ENCODE measurements around the gene PLEKHA7.
A peak's percentile ranks its signal among the peaks of the same experiment; 100 is the strongest.
"Not testable (repeated sequence)": the region's sequence is repeated elsewhere in the genome, so short reads cannot be mapped to it uniquely, and the experiment has no call there.

PLEKHA7 gene

DNA sequence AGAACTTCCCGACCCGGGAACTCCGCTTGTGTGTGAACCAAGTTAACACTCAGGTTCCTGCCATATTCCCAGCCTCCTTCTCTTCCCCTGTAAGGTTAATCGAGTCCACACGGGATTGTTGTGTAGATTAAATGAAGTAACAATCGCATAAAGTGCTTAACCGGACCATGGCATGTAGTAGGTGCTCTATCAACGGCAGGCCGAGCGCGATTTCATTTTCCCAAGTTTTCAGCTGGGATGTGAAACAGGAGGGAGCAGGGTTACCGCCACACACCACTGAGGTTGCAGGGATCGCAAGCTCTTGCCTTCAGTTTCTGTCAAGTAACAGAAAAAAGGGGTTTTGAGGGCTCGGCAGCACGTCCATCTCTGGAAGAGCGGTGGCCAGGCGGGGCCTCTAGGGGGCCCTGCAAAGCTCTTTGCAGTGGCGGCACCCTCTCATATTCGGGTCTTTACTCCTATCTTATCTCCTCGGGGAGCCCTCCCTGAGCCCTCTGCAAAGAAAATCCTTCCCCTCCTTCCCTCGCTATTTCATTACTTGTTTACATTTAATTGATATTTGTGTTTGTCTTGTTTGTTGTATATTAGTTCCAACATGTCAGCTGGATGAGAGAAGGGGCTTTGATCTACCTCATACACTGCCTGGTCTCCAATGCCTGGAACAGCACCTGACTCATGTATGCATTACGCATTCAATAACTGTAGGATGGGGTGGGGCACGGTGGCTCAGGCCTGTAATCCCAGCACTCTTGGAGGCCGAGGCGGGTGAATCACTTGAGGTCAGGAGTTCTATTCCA, 816 bp upstream of the PLEKHA7 start:
- peaks cover 8% of the 10 kb centered on the region for H3K4me1 Mint-ChIP-seq (ENCODE audit: low read depth)
- H3K27ac Mint-ChIP-seq, result peak overlapping the region; percentile 20
- H3K27me3 Mint-ChIP-seq (ENCODE audit: low read depth), result peaks cover 39% of the 10 kb centered on the region
- H3K36me3 Mint-ChIP-seq (ENCODE audit: low read depth), result peaks cover 3% of the 10 kb centered on the region
- H3K4me3 Mint-ChIP-seq, result peak overlapping the region; percentile 86
- peak; percentile 16 for DNase-seq (ENCODE audit: low spot score)
- H3K9me3 Mint-ChIP-seq, result no peaks in the 10 kb centered on the region

DNA sequence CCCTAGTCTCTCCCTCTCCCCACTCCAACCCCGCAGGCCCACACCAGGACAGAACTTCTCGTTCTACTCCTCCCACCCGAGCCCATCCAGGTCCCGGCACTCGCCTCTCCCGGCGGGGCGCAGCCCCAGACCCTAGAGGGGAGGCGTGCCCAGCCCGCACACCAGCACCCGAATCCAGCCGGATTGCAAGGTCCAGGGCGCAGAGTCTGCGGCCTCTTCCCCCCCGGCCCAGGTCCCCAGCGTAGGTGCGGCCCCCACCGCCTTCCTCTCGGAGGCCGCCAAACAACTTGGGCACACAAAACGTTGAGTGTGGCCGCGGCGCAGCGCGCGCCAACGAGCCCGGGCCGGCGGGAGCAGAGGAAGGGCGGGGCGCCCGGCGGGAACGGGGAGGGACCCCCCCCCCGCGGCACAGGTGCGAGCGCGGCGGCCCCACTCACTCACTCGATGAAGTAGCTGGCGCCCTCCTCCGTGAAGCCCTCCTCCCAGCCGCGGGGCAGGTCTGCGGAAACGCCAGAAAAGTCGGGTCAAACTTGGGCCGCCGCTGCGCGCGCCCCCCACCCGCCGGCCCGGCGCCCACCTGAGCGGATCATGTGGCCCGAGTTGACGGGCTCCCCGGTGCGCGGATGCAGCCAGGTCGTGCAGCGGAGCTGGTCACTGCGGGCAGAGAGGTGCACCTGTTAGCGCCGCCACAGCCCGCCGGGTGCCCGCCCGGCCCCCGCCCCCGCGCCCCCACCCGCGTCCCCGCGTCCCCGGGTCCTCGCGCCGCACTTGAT, 480 bp downstream of the PLEKHA7 start:
- peaks cover 3% of the 10 kb centered on the region for H3K36me3 Mint-ChIP-seq (ENCODE audit: low read depth)
- H3K27me3 Mint-ChIP-seq (ENCODE audit: low read depth), result peaks cover 38% of the 10 kb centered on the region
- DNase-seq (ENCODE audit: low spot score), result peak; percentile 10
- peaks cover 8% of the 10 kb centered on the region for H3K4me1 Mint-ChIP-seq (ENCODE audit: low read depth)
- H3K9me3 Mint-ChIP-seq, result no peaks in the 10 kb centered on the region
- H3K4me3 Mint-ChIP-seq, result no peak overlapping the region
- no peak overlapping the region for H3K27ac Mint-ChIP-seq

DNA sequence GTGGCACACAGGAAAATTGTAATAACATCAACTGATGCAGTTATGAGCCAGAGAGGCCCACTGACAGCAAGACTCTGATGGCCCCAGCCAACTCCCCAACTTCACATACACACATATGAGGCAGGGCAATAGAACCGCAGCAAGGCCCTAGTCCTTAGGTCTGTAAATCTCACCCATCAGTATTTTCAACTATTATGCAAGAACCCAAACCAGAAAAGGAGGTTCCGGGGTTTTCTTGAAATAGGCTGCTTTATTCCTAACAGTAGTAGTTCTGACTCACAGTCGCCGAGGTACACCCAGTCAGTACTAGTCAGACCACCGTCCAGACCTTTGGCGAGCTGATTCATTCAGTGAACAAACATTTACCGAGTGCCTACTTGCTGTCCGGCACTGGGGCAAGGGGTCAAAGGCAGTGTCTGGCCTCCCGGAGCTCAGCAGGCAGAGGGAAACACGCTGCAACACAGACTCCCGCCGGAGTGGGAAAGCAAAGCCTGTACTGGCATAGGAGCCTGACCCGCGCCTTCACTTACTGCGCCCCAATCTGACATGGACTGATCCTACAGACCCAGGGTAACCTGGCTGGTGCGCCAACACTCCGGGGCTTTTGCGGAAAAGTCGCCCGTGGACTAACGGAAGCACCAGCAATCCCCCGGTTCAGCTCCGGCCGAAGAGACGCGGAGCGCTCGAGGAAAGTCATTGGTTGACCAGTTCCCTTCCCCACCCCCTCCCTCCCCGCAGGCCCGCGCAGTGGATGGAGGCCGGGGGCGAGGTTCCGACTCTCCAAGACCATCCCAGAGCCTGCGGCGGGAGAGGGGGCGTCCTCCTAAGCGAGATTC, 1.3 kb downstream of the PLEKHA7 start:
- Mint-ChIP-seq H3K4me3 (no peak overlapping the region), H3K4me1 (ENCODE audit: low read depth) (peaks cover 8% of the 10 kb centered on the region), H3K27ac (no peak overlapping the region), H3K36me3 (ENCODE audit: low read depth) (peaks cover 3% of the 10 kb centered on the region), H3K27me3 (ENCODE audit: low read depth) (peaks cover 34% of the 10 kb centered on the region), H3K9me3 (no peaks in the 10 kb centered on the region)
- no peak for DNase-seq (ENCODE audit: low spot score)

- H3K9me3 Mint-ChIP-seq, result no peaks in the 10 kb centered on the region
- H3K36me3 Mint-ChIP-seq (ENCODE audit: low read depth), result peaks cover 3% of the 10 kb centered on the region
- no peak overlapping the region for H3K27ac Mint-ChIP-seq
- DNase-seq (ENCODE audit: low spot score), result no peak
- peaks cover 33% of the 10 kb centered on the region for H3K27me3 Mint-ChIP-seq (ENCODE audit: low read depth)
- H3K4me1 Mint-ChIP-seq (ENCODE audit: low read depth), result peaks cover 8% of the 10 kb centered on the region
- no peak overlapping the region for H3K4me3 Mint-ChIP-seq
These were observed 2.0 kb downstream of the PLEKHA7 start for GRCh38 chr11:17012179-17012578.

DNA sequence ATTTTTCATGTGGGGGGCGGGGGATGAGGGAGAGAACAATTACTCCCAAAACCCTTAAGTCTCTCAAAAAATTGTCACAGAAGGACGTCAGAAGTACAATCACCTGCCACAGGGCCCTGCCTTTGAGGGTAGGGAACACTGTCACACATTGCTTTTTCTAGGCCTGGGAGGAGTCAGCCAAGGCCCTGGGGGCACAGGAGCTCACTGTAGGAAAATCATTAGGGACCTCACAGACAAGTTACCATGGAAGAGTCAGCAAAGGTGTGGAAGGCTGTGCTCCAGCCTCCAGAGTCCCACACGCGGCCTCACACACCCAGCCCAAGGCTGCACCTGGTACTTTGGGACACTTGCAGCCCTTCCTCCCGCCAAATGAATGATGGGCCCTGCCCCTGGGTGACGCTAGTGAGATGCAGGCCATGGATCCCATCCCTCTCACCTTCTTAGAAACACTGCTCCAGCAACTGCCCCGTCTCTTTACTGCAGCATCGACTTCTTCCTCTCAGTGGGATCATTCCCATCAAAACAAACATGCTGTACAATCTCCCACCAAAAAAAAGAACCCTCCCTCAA, 3.3 kb downstream of the PLEKHA7 start:
- Mint-ChIP-seq H3K4me3 (no peak overlapping the region), H3K4me1 (ENCODE audit: low read depth) (peaks cover 8% of the 10 kb centered on the region), H3K27me3 (ENCODE audit: low read depth) (peaks cover 21% of the 10 kb centered on the region), H3K36me3 (ENCODE audit: low read depth) (peaks cover 3% of the 10 kb centered on the region), H3K9me3 (no peaks in the 10 kb centered on the region), H3K27ac (no peak overlapping the region)
- DNase-seq (ENCODE audit: low spot score), result no peak

DNA sequence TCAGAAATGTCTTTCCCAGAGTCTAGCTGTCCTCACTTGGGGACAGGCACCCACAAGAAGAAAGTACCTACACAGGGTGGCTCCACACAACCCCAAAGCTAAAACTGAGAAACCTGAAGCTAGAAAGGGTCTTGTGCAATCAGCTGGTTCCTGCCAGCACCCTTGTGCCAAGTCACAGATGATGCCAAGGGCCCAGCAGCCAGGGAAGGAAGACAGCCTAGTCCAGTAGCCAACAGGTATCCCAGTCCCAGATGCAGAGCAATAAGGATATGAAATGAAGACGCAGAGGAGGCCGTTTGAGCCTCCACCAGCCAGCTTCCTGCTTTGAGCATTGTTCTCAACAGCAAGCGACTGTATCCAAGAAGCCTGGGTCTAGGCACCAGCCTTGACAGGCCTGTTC, 6.1 kb downstream of the PLEKHA7 start:
- Mint-ChIP-seq H3K36me3 (ENCODE audit: low read depth) (no peaks in the 10 kb centered on the region), H3K27ac (no peak overlapping the region), H3K4me3 (no peak overlapping the region), H3K27me3 (ENCODE audit: low read depth) (peaks cover 6% of the 10 kb centered on the region), H3K9me3 (no peaks in the 10 kb centered on the region), H3K4me1 (ENCODE audit: low read depth) (no peaks in the 10 kb centered on the region)
- no peak for DNase-seq (ENCODE audit: low spot score)

DNA sequence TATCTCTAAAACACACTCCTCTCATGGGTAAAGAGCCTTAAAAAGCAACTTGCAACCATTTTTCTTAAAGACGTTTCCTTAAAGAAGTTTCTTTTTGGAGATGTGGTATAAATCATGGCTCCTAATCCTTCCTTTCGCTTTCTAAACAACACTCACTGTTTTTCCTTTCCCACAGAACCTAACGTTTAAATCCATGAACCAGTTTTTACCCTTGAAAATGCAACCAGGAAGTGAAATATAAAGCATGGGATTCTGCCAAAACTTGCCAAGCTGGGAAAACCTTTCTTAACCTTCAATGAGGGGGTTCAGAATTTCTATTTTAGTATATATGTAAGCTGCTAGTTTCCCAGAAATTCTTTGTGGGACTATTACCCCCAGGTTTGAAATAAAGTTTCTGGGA, 8.6 kb downstream of the PLEKHA7 start:
- Mint-ChIP-seq H3K4me1 (ENCODE audit: low read depth) (no peaks in the 10 kb centered on the region), H3K4me3 (no peak overlapping the region), H3K36me3 (ENCODE audit: low read depth) (no peaks in the 10 kb centered on the region), H3K27ac (no peak overlapping the region), H3K27me3 (ENCODE audit: low read depth) (peaks cover 10% of the 10 kb centered on the region), H3K9me3 (no peaks in the 10 kb centered on the region)
- no peak for DNase-seq (ENCODE audit: low spot score)

DNA sequence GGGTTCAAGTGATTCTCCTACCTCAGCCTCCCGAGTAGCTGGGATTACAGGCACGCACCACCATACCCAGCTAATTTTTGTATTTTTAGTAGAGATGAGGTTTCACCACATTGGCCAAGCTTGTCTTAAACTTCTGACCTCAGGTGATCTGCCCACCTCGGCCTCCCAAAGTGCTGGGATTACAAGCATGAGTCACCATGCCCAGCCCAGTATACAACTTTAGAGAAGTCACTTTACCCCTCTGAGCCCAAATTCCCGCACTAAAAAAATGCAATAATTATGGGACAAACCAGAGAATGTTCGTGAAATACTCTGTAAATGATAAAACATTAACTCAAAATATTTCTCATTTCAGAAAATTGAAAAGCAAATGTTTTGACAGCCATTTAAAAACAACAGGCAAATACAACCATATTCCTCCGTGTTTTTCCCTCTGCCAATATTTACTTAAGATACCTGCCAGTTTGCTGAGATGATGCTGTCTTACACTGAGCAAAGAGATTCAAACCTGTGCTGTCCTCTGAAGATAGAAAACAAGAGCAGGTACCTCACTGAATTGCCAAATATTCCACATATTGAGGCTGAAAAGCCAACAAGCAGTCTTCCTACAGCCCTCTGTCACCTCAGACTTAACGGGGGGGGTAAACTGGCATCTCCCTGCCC, 9.6 kb downstream of the PLEKHA7 start:
- DNase-seq (ENCODE audit: low spot score), result no peak
- Mint-ChIP-seq H3K36me3 (ENCODE audit: low read depth) (no peaks in the 10 kb centered on the region), H3K4me3 (no peak overlapping the region), H3K9me3 (no peaks in the 10 kb centered on the region), H3K27me3 (ENCODE audit: low read depth) (peaks cover 10% of the 10 kb centered on the region), H3K4me1 (ENCODE audit: low read depth) (no peaks in the 10 kb centered on the region), H3K27ac (no peak overlapping the region)

- H3K36me3 Mint-ChIP-seq (ENCODE audit: low read depth), result no peaks in the 10 kb centered on the region
- H3K27ac Mint-ChIP-seq, result no peak overlapping the region
- DNase-seq (ENCODE audit: low spot score), result no peak
- no peaks in the 10 kb centered on the region for H3K9me3 Mint-ChIP-seq
- H3K27me3 Mint-ChIP-seq (ENCODE audit: low read depth), result peaks cover 5% of the 10 kb centered on the region
- H3K4me1 Mint-ChIP-seq (ENCODE audit: low read depth), result no peaks in the 10 kb centered on the region
- no peak overlapping the region for H3K4me3 Mint-ChIP-seq
These were observed 10.8 kb downstream of the PLEKHA7 start for GRCh38 chr11:17003426-17003825.

- H3K27ac Mint-ChIP-seq, result no peak overlapping the region
- H3K36me3 Mint-ChIP-seq (ENCODE audit: low read depth), result no peaks in the 10 kb centered on the region
- H3K27me3 Mint-ChIP-seq (ENCODE audit: low read depth), result peaks cover 5% of the 10 kb centered on the region
- H3K4me1 Mint-ChIP-seq (ENCODE audit: low read depth), result no peaks in the 10 kb centered on the region
- no peaks in the 10 kb centered on the region for H3K9me3 Mint-ChIP-seq
- no peak for DNase-seq (ENCODE audit: low spot score)
- H3K4me3 Mint-ChIP-seq, result no peak overlapping the region
These were observed 11.7 kb downstream of the PLEKHA7 start for GRCh38 chr11:17002543-17002942.

- no peak for DNase-seq (ENCODE audit: low spot score)
- H3K9me3 Mint-ChIP-seq, result no peaks in the 10 kb centered on the region
- H3K4me1 Mint-ChIP-seq (ENCODE audit: low read depth), result no peaks in the 10 kb centered on the region
- no peak overlapping the region for H3K4me3 Mint-ChIP-seq
- H3K27me3 Mint-ChIP-seq (ENCODE audit: low read depth), result peaks cover 5% of the 10 kb centered on the region
- H3K36me3 Mint-ChIP-seq (ENCODE audit: low read depth), result no peaks in the 10 kb centered on the region
- H3K27ac Mint-ChIP-seq, result no peak overlapping the region
These were observed 12.4 kb downstream of the PLEKHA7 start for GRCh38 chr11:17001806-17002205.

- H3K4me1 Mint-ChIP-seq (ENCODE audit: low read depth), result no peaks in the 10 kb centered on the region
- no peak for DNase-seq (ENCODE audit: low spot score)
- no peaks in the 10 kb centered on the region for H3K36me3 Mint-ChIP-seq (ENCODE audit: low read depth)
- no peak overlapping the region for H3K4me3 Mint-ChIP-seq
- H3K27ac Mint-ChIP-seq, result no peak overlapping the region
- H3K27me3 Mint-ChIP-seq (ENCODE audit: low read depth), result peaks cover 5% of the 10 kb centered on the region
- no peaks in the 10 kb centered on the region for H3K9me3 Mint-ChIP-seq
These were observed 13.2 kb downstream of the PLEKHA7 start for GRCh38 chr11:17000987-17001386.

DNA sequence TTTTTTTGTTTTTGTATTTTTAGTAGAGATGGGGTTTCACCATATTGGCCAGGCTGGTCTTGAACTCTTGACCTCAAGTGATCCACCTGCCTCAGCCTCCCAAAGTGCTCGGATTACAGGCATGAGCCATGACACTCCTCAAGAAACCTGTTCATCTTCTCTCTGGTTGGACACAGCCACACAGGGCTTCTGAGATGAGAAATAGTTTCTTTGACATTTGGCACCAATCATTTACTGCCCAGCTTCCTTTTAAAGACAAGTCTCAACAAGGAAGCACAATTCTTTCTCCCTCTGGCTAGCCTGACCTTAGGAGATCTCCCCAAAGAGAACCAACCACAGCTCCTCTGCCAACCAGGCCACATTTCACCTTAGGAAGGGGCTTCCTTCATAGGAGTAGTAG, 14.0 kb downstream of the PLEKHA7 start:
- H3K4me1 Mint-ChIP-seq (ENCODE audit: low read depth); DNase-seq (ENCODE audit: low spot score); H3K36me3 Mint-ChIP-seq (ENCODE audit: low read depth); H3K4me3 Mint-ChIP-seq; H3K9me3 Mint-ChIP-seq; H3K27me3 Mint-ChIP-seq (ENCODE audit: low read depth); H3K27ac Mint-ChIP-seq: not testable (repeated sequence)
